HG03457 (cell line): ENCODE measurements around the gene SERINC5.
"Not testable (repeated sequence)": the region's sequence is repeated elsewhere in the genome, so short reads cannot be mapped to it uniquely, and the experiment has no call there.

Experiments
- ATAC-seq: cut with Tn5 transposase; IDR thresholded peaks from one replicate; pipeline ENCODE4 v1.9.1; 2021; ENCODE audit warnings: moderate number of reproducible peaks; ENCODE audit not compliant: unreplicated experiment

SERINC5 gene

GRCh38 chr5:80204808-80205614 lies 50.8 kb downstream of the SERINC5 start:
- no peak for ATAC-seq

- not testable (repeated sequence) for ATAC-seq
Measured at GRCh38 chr5:80201763-80202162, 54.1 kb downstream of the SERINC5 start.

- ATAC-seq, result no peak
Measured at GRCh38 chr5:80198920-80199319, 56.9 kb downstream of the SERINC5 start.

GRCh38 chr5:80198399-80198798 lies 57.4 kb downstream of the SERINC5 start:
- ATAC-seq, result no peak

- ATAC-seq, result no peak
Measured at GRCh38 chr5:80195837-80196400, 59.9 kb downstream of the SERINC5 start.

GRCh38 chr5:80194468-80194867 lies 61.4 kb downstream of the SERINC5 start:
- no peak for ATAC-seq

GRCh38 chr5:80193401-80193800 lies 62.4 kb downstream of the SERINC5 start:
- no peak for ATAC-seq

GRCh38 chr5:80192507-80193241 lies 63.2 kb downstream of the SERINC5 start:
- ATAC-seq, result no peak

GRCh38 chr5:80191991-80192398 lies 63.9 kb downstream of the SERINC5 start:
- no peak for ATAC-seq

GRCh38 chr5:80191397-80191796 lies 64.5 kb downstream of the SERINC5 start:
- ATAC-seq, result no peak

- no peak for ATAC-seq
Measured at GRCh38 chr5:80190960-80191359, 64.9 kb downstream of the SERINC5 start.

- ATAC-seq, result no peak
Measured at GRCh38 chr5:80189701-80190100, 66.1 kb downstream of the SERINC5 start.

- ATAC-seq, result no peak
Measured at GRCh38 chr5:80189201-80189600, 66.6 kb downstream of the SERINC5 start.

GRCh38 chr5:80187421-80188090 lies 68.3 kb downstream of the SERINC5 start:
- no peak for ATAC-seq

- not testable (repeated sequence) for ATAC-seq
Measured at GRCh38 chr5:80185535-80185934, 70.3 kb downstream of the SERINC5 start.

GRCh38 chr5:80185095-80185494 lies 70.8 kb downstream of the SERINC5 start:
- ATAC-seq, result no peak

- ATAC-seq, result no peak
Measured at GRCh38 chr5:80184235-80185023, 71.4 kb downstream of the SERINC5 start.

- not testable (repeated sequence) for ATAC-seq
Measured at GRCh38 chr5:80183728-80184234, 72.1 kb downstream of the SERINC5 start.

- no peak for ATAC-seq
Measured at GRCh38 chr5:80182809-80183580, 72.9 kb downstream of the SERINC5 start.
